AG04449 (cell line): ENCODE measurements around the gene LDLRAD4.

Experiments
- CTCF ChIA-PET: fragments of 350-600 bp; formaldehyde crosslinking; extraction: SDS; loops from one replicate; lab custom pipeline; 2021; ENCODE audit warnings: antibody characterized with exemption; lab: Yijun Ruan, JAX
- POLR2A ChIA-PET: fragments of 400-600, 350-600 bp; formaldehyde crosslinking; extraction: SDS; loops from one replicate; lab custom pipeline; 2020; ENCODE audit warnings: antibody characterized with exemption, inconsistent platforms; lab: Yijun Ruan, JAX
- DNase-seq: peaks from one replicate; pipeline ENCODE4 v3.0.0-alpha.2; 2010; ENCODE audit warnings: low read depth, low spot score
- H3K4me3 ChIP-seq: 2 replicates; pipeline ENCODE4 v1.5.1; 2011; ENCODE audit warnings: low read depth, mild to moderate bottlenecking, control low read depth, low read length
- TF ChIP-seq, protein P1 (sequence below): IDR thresholded peaks from one replicate; pipeline ENCODE4 v1.5.1; 2011; ENCODE audit warnings: mild to moderate bottlenecking, moderate library complexity, low read length, control low read depth, inconsistent platforms; ENCODE audit not compliant: insufficient read depth; ENCODE audit errors: missing control alignments

Gene LDLRAD4

GRCh38 chr18:13551841-13552733 is 333.5 kb downstream of the LDLRAD4 start:
- DNase-seq = no peak
- ChIA-PET POLR2A (no interaction called here), CTCF (interaction anchor here (1.1 kb wide), 1 partner anchor 333 kb away, joined by 3 read pairs; the partner anchor contains the start of gene LDLRAD4)
- TF ChIP-seq, protein P1, sequence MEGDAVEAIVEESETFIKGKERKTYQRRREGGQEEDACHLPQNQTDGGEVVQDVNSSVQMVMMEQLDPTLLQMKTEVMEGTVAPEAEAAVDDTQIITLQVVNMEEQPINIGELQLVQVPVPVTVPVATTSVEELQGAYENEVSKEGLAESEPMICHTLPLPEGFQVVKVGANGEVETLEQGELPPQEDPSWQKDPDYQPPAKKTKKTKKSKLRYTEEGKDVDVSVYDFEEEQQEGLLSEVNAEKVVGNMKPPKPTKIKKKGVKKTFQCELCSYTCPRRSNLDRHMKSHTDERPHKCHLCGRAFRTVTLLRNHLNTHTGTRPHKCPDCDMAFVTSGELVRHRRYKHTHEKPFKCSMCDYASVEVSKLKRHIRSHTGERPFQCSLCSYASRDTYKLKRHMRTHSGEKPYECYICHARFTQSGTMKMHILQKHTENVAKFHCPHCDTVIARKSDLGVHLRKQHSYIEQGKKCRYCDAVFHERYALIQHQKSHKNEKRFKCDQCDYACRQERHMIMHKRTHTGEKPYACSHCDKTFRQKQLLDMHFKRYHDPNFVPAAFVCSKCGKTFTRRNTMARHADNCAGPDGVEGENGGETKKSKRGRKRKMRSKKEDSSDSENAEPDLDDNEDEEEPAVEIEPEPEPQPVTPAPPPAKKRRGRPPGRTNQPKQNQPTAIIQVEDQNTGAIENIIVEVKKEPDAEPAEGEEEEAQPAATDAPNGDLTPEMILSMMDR = no peak
- no peak overlapping the region for H3K4me3 ChIP-seq

- ChIA-PET CTCF (no interaction called here), POLR2A (no interaction called here)
- H3K4me3 ChIP-seq = no peak overlapping the region
- DNase-seq = no peak
- TF ChIP-seq, protein P1 = no peak
Observed at GRCh38 chr18:13553449-13553848, 334.9 kb downstream of the LDLRAD4 start.

DNA sequence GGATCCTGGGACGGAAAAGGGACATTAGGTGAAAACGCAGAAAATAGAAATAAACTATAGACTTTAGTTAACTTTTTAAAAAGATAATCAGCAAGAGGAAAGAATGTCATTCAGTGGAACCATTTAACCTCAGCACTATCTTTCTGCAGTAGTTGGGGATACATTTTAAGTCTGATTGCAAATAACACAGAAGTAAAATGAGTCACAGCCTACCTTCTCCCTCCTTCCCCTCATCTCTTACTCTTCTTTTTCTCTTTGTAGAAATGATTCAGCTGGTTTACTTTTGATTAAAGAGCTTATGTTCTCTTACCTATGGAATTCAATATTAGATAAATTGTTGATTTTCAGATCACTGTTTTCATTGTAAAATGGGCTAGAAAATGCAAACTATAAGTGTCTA is 336.6 kb downstream of the LDLRAD4 start:
- TF ChIP-seq, protein P1 = no peak
- H3K4me3 ChIP-seq = no peak overlapping the region
- DNase-seq = no peak
- POLR2A ChIA-PET = no interaction called here
- CTCF ChIA-PET = interaction anchor here (1.3 kb wide), 1 partner anchor 77 kb away, joined by 5 read pairs; no protein-coding TSS in a partner anchor

DNA sequence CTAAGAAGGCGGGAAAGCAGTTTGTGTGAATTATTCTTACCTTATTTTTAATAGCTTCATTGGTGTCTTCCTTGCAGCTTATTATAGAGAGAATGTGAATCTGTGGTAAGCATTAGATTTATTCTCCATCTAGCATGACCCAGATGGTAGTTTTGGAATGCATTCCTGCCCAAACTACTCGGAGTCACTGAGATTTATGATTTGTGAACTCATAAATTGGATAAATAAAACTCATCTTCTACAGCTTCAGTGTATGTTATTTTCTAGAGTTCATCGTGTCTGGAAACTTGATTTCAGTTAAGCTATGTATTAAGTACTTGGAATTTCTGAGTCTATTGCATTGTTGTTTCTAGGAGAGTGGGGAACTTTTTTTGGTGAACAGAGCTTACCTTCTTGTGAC is 337.3 kb downstream of the LDLRAD4 start:
- CTCF ChIA-PET = interaction anchor here (0.7 to 1.3 kb wide), 2 partner anchors 9 to 77 kb away, joined by 4 to 5 read pairs; no protein-coding TSS in a partner anchor
- POLR2A ChIA-PET = no interaction called here

GRCh38 chr18:13556502-13556901 is 337.9 kb downstream of the LDLRAD4 start:
- CTCF ChIA-PET = interaction anchor here (0.6 to 2.1 kb wide), 8 partner anchors 10 to 557 kb away, joined by 3 to 11 read pairs (median 4); no protein-coding TSS in a partner anchor
- H3K4me3 ChIP-seq = no peak overlapping the region
- TF ChIP-seq, protein P1 = no peak
- DNase-seq = no peak
- POLR2A ChIA-PET = no interaction called here

More for the DNA sequence above, 337.3 kb downstream of the LDLRAD4 start:
- TF ChIP-seq, protein P1 = no peak
- H3K4me3 ChIP-seq = no peak overlapping the region
- DNase-seq = no peak

DNA sequence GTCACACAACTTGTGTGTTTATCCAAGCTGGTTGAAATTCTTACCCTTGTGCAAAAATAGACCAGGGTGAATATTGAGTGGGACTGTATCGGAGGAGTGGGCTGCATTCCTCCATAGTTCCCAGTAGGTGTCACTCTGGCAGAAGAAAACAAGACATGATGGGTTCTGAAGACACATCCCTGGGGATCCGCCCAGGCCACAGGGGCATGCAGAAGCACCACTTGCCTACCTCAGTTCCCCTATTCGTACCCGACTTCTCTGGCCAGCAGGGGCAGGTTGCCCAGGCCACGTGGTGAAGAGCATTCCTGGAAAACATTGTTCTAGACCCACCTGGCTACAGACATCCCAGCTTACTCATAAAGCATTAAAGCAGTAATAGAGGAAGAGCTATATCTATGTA is 339.6 kb downstream of the LDLRAD4 start:
- no peak for DNase-seq
- H3K4me3 ChIP-seq = no peak overlapping the region
- TF ChIP-seq, protein P1 = peak; percentile 52
- POLR2A ChIA-PET = no interaction called here
- CTCF ChIA-PET = interaction anchor here (0.6 to 2.1 kb wide), 9 partner anchors 9 to 529 kb away, joined by 3 to 11 read pairs (median 4); no protein-coding TSS in a partner anchor
